ENCODE results near the gene CFAP157. TPM values are rescaled to one million over a fixed set of nuclear protein-coding genes. Genes with fewer than 3 reads are reported as not detected.

The CFAP157 gene
- total and polyA plus RNA-seq, 2 donors (not counting 3 experiments of a cell fraction or from before 2014, with no cell fraction given): 0.03 TPM; not detected in 1

DNA sequence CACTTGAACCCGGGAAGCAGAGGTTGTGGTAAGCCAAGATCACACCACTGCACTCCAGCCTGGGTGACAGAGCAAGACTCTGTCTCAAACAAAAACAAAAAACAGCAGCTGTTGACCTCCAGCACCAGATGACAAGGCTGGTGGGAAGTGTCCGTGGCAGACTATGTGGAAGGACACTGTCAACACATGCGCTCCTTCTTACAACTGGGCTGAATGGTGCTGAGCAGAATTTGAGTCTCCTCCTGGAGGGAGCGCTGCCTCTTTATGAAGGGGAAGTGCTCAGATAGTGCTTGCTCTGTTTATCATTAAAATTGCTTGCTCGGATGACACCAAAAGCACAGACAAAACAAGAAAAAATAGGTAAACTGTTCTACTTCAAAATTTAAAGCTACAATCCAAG lies 9.2 kb upstream of the CFAP157 start:
- H3K9me3 ChIP-seq (replicated peaks; ENCODE audit: control insufficient read depth, insufficient read depth, low read length): no peaks in the 10 kb centered on the region
- H3K79me2 ChIP-seq (ENCODE audit: control insufficient read depth, insufficient read depth, low read length): no peaks in the 10 kb centered on the region
- no peaks in the 10 kb centered on the region for H4K20me1 ChIP-seq (replicated peaks; ENCODE audit: control insufficient read depth, extremely low read depth, insufficient read depth, low read length)
- no peak overlapping the region for H3K9ac ChIP-seq (replicated peaks; ENCODE audit: extremely low read depth, insufficient read depth, low read length)
- intact Hi-C loops (cut with micrococcal nuclease): loop anchor here (5.0 kb wide), 1 partner anchor 85 kb away; the partner anchor contains the start of gene STXBP1
- H3K4me2 ChIP-seq (ENCODE audit: insufficient read depth, low read length): no peak overlapping the region
- no peak overlapping the region for H3K4me3 ChIP-seq (replicated peaks in 1 of 3; ENCODE audit: insufficient read depth in 1 of 3, low read depth in 1 of 3, low read length in 3 of 3)
- no peaks in the 10 kb centered on the region for H3K4me1 ChIP-seq (ENCODE audit: control insufficient read depth, extremely low read depth, insufficient read depth, low read length)
- BruUV-seq (replicated peaks): no TSS peak
- ChIA-PET POLR2A (no interaction called here), CTCF (interaction anchor here (0.8 to 1.4 kb wide), 3 partner anchors 8 to 37 kb away, joined by 3 to 4 read pairs (median 3); partner anchors contain the start of gene TOR2A)
- dilution Hi-C loops (cut with MboI; ENCODE audit: extremely low pct_ligation_motif_present, low sequenced_read_pairs): no loop called here
- no peak overlapping the region for H3K27ac ChIP-seq (ENCODE audit: insufficient read depth, low read depth, low read length)
- H2AFZ ChIP-seq (ENCODE audit: low read depth, low read length): no peak overlapping the region
- TF ChIP-seq POLR2AphosphoS5 (IDR thresholded peaks at IDR 0.05; ENCODE audit: insufficient read depth, low read depth, low read length) (no peak), GATA2 (IDR thresholded peaks at IDR 0.05; ENCODE audit: insufficient read depth, insufficient read length, low read depth, low read length) (no peak), POLR2A (IDR thresholded peaks at IDR 0.05; ENCODE audit: low read depth, low read length) (no peak), FOS (IDR thresholded peaks at IDR 0.05; ENCODE audit: borderline replicate concordance, insufficient read depth, low read length) (no peak)
- TF ChIP-seq, protein P1, sequence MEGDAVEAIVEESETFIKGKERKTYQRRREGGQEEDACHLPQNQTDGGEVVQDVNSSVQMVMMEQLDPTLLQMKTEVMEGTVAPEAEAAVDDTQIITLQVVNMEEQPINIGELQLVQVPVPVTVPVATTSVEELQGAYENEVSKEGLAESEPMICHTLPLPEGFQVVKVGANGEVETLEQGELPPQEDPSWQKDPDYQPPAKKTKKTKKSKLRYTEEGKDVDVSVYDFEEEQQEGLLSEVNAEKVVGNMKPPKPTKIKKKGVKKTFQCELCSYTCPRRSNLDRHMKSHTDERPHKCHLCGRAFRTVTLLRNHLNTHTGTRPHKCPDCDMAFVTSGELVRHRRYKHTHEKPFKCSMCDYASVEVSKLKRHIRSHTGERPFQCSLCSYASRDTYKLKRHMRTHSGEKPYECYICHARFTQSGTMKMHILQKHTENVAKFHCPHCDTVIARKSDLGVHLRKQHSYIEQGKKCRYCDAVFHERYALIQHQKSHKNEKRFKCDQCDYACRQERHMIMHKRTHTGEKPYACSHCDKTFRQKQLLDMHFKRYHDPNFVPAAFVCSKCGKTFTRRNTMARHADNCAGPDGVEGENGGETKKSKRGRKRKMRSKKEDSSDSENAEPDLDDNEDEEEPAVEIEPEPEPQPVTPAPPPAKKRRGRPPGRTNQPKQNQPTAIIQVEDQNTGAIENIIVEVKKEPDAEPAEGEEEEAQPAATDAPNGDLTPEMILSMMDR (IDR thresholded peaks at IDR 0.05; ENCODE audit: extremely low read depth in 1 of 2, insufficient read depth in 1 of 2, low read depth in 1 of 2, low read length in 2 of 2): no peak
- TF ChIP-seq, protein P2, sequence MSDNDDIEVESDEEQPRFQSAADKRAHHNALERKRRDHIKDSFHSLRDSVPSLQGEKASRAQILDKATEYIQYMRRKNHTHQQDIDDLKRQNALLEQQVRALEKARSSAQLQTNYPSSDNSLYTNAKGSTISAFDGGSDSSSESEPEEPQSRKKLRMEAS (IDR thresholded peaks at IDR 0.05; ENCODE audit: insufficient read depth, insufficient read length): no peak
- H3K9me1 ChIP-seq (replicated peaks; ENCODE audit: control insufficient read depth, extremely low read depth, insufficient read depth, low read length): no peaks in the 10 kb centered on the region
- no peaks in the 10 kb centered on the region for H3K36me3 ChIP-seq (ENCODE audit: control insufficient read depth in 2 of 2, extremely low read depth in 1 of 2, insufficient read depth in 2 of 2, low read length in 2 of 2)
- FAIRE-seq: no peak
- DNase-seq (ENCODE audit: low read depth, low spot score): no peak
- no peaks in the 10 kb centered on the region for H3K27me3 ChIP-seq (ENCODE audit: control insufficient read depth in 2 of 2, insufficient read depth in 2 of 2, low read length in 2 of 2)

Measured in endothelial cell of umbilical vein (primary cell).